MCF 10A (cell line): Measurements from ENCODE around the gene TCF23. TPM values are rescaled to one million over a fixed set of nuclear protein-coding genes. Genes with fewer than 3 reads are reported as not detected.

Source experiments
- BruUV-seq: library from RNA; stranded (reverse); fragments of 400-500 nt; replicated peaks from 2 replicates; lab custom pipeline; 2021; lab: Mats Ljungman, UMichigan
- CTCF ChIA-PET: fragments of 300-600 bp; sonication (Branson Sonifier 250); formaldehyde crosslinking; extraction: SDS; loops from one replicate; lab custom pipeline; 2021; ENCODE audit warnings: antibody characterized with exemption, inconsistent platforms; lab: Yijun Ruan, JAX
- POLR2A ChIA-PET: fragments of 300-600, 350-650 bp; sonication (Branson Sonifier 250); formaldehyde crosslinking; extraction: SDS; loops from one replicate; lab custom pipeline; 2020; ENCODE audit warnings: antibody characterized with exemption, inconsistent platforms; lab: Yijun Ruan, JAX
- DNase-seq: peaks from one replicate; pipeline ENCODE4 v3.0.0-alpha.2; 2018; ENCODE audit not compliant: unreplicated experiment
- H3K27ac Mint-ChIP-seq: one replicate; pipeline ENCODE4 v1.8.0; 2022; ENCODE audit warnings: mild to moderate bottlenecking, low read depth, mixed read lengths; ENCODE audit not compliant: unreplicated experiment
- H3K27me3 Mint-ChIP-seq: one replicate; pipeline ENCODE4 v1.8.0; 2022; ENCODE audit warnings: mixed read lengths; ENCODE audit not compliant: insufficient read depth, unreplicated experiment
- H3K36me3 Mint-ChIP-seq: one replicate; pipeline ENCODE4 v1.8.0; 2022; ENCODE audit warnings: mild to moderate bottlenecking, moderate library complexity, mixed read lengths; ENCODE audit not compliant: insufficient read depth, unreplicated experiment
- H3K4me1 Mint-ChIP-seq: one replicate; pipeline ENCODE4 v1.8.0; 2022; ENCODE audit warnings: mixed read lengths; ENCODE audit not compliant: insufficient read depth, unreplicated experiment
- H3K4me3 Mint-ChIP-seq: one replicate; pipeline ENCODE4 v1.8.0; 2022; ENCODE audit warnings: mild to moderate bottlenecking, moderate library complexity, mixed read lengths; ENCODE audit not compliant: unreplicated experiment
- H3K9me3 Mint-ChIP-seq: one replicate; pipeline ENCODE4 v1.8.0; 2022; ENCODE audit warnings: mixed read lengths; ENCODE audit not compliant: unreplicated experiment
- intact Hi-C: fragments of 100-400 bp; cut with micrococcal nuclease; formaldehyde crosslinking; loops from 2 replicates; pipeline ENCODE4 v1.14.1; 2022
- total RNA-seq: library from RNA; stranded (reverse); gene quantifications from 2 replicates; pipeline ENCODE4 v1.2.3, GENCODE V29; 2022
- TF ChIP-seq, protein P1 (sequence below): fragments of 200-600 bp; IDR thresholded peaks from one replicate; pipeline ENCODE4 v1.8.0; 2022; ENCODE audit warnings: antibody characterized with exemption, mild to moderate bottlenecking; ENCODE audit not compliant: unreplicated experiment

TCF23 gene
- total RNA-seq, 1 experiment from 2014 or later: not detected

DNA sequence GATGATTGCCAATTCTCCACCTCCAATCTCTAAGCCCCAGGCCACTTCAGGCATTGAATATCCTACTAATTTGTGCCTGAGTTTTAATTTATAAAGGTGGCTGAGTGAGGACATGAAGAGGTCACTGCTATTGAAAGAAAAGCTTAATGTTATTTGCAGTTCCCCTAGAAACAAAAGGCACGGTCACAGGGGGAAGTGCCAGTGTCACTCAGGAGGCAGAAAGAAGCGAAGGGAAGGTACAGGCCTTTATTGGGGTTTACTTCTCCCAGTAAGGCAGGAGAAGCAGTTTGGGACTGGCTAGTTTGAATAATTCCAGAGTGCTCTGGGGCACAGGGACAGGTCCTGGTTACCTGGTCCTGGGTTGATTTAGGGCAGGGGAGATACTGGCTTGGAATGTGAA lies 26.9 kb upstream of the TCF23 start:
- Mint-ChIP-seq H3K4me1 (no peaks in the 10 kb centered on the region), H3K36me3 (no peaks in the 10 kb centered on the region), H3K4me3 (no peak overlapping the region), H3K27me3 (peaks cover 26% of the 10 kb centered on the region), H3K27ac (no peak overlapping the region), H3K9me3 (no peaks in the 10 kb centered on the region)
- TF ChIP-seq, protein P1, sequence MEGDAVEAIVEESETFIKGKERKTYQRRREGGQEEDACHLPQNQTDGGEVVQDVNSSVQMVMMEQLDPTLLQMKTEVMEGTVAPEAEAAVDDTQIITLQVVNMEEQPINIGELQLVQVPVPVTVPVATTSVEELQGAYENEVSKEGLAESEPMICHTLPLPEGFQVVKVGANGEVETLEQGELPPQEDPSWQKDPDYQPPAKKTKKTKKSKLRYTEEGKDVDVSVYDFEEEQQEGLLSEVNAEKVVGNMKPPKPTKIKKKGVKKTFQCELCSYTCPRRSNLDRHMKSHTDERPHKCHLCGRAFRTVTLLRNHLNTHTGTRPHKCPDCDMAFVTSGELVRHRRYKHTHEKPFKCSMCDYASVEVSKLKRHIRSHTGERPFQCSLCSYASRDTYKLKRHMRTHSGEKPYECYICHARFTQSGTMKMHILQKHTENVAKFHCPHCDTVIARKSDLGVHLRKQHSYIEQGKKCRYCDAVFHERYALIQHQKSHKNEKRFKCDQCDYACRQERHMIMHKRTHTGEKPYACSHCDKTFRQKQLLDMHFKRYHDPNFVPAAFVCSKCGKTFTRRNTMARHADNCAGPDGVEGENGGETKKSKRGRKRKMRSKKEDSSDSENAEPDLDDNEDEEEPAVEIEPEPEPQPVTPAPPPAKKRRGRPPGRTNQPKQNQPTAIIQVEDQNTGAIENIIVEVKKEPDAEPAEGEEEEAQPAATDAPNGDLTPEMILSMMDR: no peak
- ChIA-PET CTCF (interaction anchor here (0.5 kb wide), 1 partner anchor 158 kb away, joined by 3 read pairs; no protein-coding TSS in a partner anchor), POLR2A (no interaction called here)
- BruUV-seq: no TSS peak
- DNase-seq: no peak
- intact Hi-C loops: no loop called here

DNA sequence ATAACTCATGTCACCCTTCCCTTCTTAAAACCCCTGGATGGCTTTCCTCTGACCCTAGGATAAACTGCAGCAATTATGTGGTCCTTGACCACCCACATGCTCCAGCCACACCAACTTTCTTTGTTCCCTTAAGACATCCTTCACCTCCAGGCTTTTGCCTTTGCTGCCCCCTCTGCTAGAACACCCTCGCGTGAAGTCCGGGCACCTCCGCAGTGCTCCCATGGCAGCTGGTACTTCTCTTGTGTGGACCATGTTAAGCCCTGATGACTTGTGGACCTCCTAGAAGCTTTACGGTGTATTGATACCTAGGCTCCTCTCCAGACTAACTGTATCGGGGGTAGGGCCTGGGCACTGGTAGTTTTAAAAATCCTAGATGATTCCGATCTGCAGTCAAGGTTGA lies 26.0 kb upstream of the TCF23 start:
- ChIA-PET POLR2A (no interaction called here), CTCF (interaction anchor here (1.1 kb wide), 1 partner anchor 11 kb away, joined by 4 read pairs; no protein-coding TSS in a partner anchor)
- Mint-ChIP-seq H3K4me3 (no peak overlapping the region), H3K36me3 (no peaks in the 10 kb centered on the region), H3K4me1 (no peaks in the 10 kb centered on the region), H3K9me3 (no peaks in the 10 kb centered on the region), H3K27me3 (peaks cover 26% of the 10 kb centered on the region), H3K27ac (no peak overlapping the region)
- intact Hi-C loops: no loop called here
- DNase-seq: no peak
- no TSS peak for BruUV-seq
- TF ChIP-seq, protein P1: no peak

DNA sequence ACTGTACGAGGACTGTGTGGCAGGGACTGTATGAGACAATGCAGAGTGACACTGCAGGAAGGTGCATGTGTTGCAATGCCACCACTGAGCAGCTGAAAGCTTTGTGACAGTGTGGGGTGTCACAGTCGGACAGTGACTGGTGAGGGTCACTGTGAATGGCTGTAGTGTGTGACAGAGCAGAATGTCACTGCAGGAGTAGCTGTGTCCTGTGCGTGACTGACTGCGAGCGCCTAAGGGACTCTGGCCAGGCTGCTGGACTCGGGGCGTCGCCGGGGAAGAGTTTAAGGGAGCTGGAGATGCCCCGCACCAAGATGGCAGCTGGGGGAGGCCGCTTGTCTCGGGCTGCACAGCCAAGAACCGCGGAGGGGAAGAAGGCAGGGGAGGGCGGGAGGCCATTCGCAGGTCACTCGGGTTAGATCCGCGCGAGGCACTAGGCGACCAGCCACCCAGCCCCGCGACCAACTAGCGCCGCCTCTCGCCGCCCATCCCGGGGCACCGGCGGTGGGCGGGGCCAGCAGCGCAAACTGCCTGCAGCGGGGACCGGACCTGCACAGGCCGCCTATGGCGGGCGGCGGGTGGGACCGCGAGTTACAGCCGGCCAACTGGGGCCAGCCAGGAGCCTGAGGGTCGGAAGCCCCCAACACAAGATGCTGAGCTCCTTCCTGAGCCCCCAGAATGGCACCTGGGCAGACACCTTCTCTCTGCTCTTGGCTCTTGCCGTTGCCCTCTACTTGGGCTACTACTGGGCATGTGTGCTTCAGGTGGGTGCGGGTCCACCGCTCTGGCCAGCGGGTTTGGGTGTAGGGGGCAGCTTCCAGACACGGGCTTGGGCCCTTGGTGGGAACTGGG lies 25.3 kb upstream of the TCF23 start, which contains the start of gene ABHD1:
Gene ABHD1, plus strand, starts transcription at position 514 of the 849 bp plus-strand sequence. Its CDS starts 134 bp downstream, at position 648.
- no peak within 1 kb of the TSS for H3K27ac Mint-ChIP-seq
- TF ChIP-seq, protein P1: no peak

DNA sequence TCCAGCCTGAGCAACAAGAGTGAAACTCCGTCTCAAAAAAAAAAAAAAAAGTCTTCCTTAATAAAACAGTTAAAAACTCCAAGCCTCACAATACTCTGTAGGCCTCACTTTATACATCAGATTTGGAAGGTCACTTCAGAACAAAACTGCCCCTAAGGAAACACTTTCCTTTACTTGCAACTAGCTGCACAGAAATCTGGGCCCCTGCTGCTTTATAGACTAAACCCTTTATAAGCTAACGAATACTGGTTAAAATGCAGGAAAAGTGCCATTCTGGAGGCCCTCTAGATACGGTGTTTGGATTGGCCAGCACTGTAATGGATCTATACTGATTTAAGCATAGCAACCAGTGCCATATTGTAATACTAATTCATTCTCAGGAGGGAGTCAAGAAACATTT lies 23.7 kb upstream of the TCF23 start:
- Mint-ChIP-seq H3K4me3 (no peak overlapping the region), H3K36me3 (peaks cover 7% of the 10 kb centered on the region), H3K4me1 (no peaks in the 10 kb centered on the region), H3K9me3 (no peaks in the 10 kb centered on the region), H3K27me3 (peaks cover 26% of the 10 kb centered on the region), H3K27ac (no peak overlapping the region)
- POLR2A ChIA-PET: interaction anchor here (1.8 to 2.0 kb wide), 2 partner anchors 9 to 13 kb away, joined by 6 to 9 read pairs; partner anchors contain the start of gene PREB
- DNase-seq: no peak
- CTCF ChIA-PET: no interaction called here
- no TSS peak for BruUV-seq
- TF ChIP-seq, protein P1: no peak
- intact Hi-C loops: no loop called here

More for the DNA sequence above, 25.3 kb upstream of the TCF23 start, which contains the start of gene ABHD1:
- ChIA-PET POLR2A (interaction anchor here (0.6 to 2.0 kb wide), 3 partner anchors 10 to 21 kb away, joined by 3 to 9 read pairs (median 6); partner anchors contain the start of gene PREB), CTCF (interaction anchor here (1.1 to 1.4 kb wide), 2 partner anchors 10 to 157 kb away, joined by 4 to 5 read pairs; no protein-coding TSS in a partner anchor)
- Mint-ChIP-seq H3K9me3 (no peaks in the 10 kb centered on the region), H3K4me1 (no peaks in the 10 kb centered on the region), H3K27me3 (peaks cover 26% of the 10 kb centered on the region), H3K4me3 (peak within 1 kb of the TSS; percentile 63), H3K36me3 (peaks cover 6% of the 10 kb centered on the region)
- no TSS peak for BruUV-seq
- no peak for DNase-seq
- intact Hi-C loops: no loop called here
